GM12892 (cell line): Measurements from ENCODE around the gene ADA.

Experiments
- POLR2A ChIP-seq: IDR thresholded peaks from 2 replicates; pipeline ENCODE4 v1.6.1; 2011; ENCODE audit warnings: low read depth, low read length, control low read depth
- POLR2AphosphoS5 ChIP-seq: IDR thresholded peaks from 2 replicates; pipeline ENCODE4 v1.6.1; 2011; ENCODE audit warnings: low read depth, low read length, control low read depth
- TAF1 ChIP-seq: IDR thresholded peaks from 2 replicates; pipeline ENCODE4 v1.6.1; 2011; ENCODE audit warnings: low read depth, mild to moderate bottlenecking, control low read depth, low read length, borderline replicate concordance

DNA sequence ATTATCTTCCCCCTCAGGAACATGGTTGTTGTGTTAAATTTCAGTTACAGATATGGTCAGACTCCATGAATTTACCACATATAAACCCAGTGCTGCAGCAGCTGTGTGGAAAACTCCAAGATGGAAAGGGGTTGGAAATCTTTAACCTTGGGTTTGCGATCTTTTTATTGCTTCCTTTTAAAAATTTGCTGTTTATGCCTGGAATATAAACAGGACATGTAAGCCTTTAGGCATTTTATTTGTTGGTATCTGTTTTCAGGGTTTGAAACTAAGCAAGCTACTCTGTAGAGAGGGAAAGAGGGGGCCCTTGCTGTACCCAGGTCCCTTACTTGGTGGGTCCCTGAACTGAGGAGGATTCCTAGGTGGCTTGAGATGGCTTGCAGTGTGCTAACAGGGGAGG is 68.3 kb downstream of the ADA start:
- TF ChIP-seq POLR2A: no peak
- TF ChIP-seq POLR2AphosphoS5: no peak
- no peak for TF ChIP-seq TAF1
